ENCODE results near the gene CSNK1E.

The CSNK1E gene

GRCh38 chr22:38266120-38266519 lies 51.1 kb downstream of the CSNK1E start:
- H3K27me3 ChIP-seq (ENCODE audit: control insufficient read depth in 2 of 2, insufficient read depth in 2 of 2, low read length in 2 of 2): no peaks in the 10 kb centered on the region
- no peaks in the 10 kb centered on the region for H3K36me3 ChIP-seq (ENCODE audit: control insufficient read depth in 2 of 2, insufficient read depth in 2 of 2, low read length in 2 of 2)
- no peak overlapping the region for H3K9ac ChIP-seq (ENCODE audit: low read depth in 1 of 2, low read length in 2 of 2)
- H3K4me1 ChIP-seq (ENCODE audit: control insufficient read depth in 2 of 2, insufficient read depth in 2 of 2, low read length in 2 of 2): peaks cover 14 to 19% of the 10 kb centered on the region in 2 donors
- no peak overlapping the region for H3K4me3 ChIP-seq (ENCODE audit: low read length in 2 of 2)
- H3K27ac ChIP-seq (ENCODE audit: low read depth in 2 of 2, low read length in 2 of 2): no peak overlapping the region
- no peaks in the 10 kb centered on the region for H3K9me3 ChIP-seq (ENCODE audit: control insufficient read depth in 2 of 2, low read length in 2 of 2)

- no peak overlapping the region for H3K9ac ChIP-seq (ENCODE audit: low read depth in 1 of 2, low read length in 2 of 2)
- H3K27me3 ChIP-seq (ENCODE audit: control insufficient read depth in 2 of 2, insufficient read depth in 2 of 2, low read length in 2 of 2): no peaks in the 10 kb centered on the region
- no peak overlapping the region for H3K4me3 ChIP-seq (ENCODE audit: low read length in 2 of 2)
- H3K36me3 ChIP-seq (ENCODE audit: control insufficient read depth in 2 of 2, insufficient read depth in 2 of 2, low read length in 2 of 2): no peaks in the 10 kb centered on the region
- H3K4me1 ChIP-seq (ENCODE audit: control insufficient read depth in 2 of 2, insufficient read depth in 2 of 2, low read length in 2 of 2): peaks cover 12 to 17% of the 10 kb centered on the region in 2 donors
- H3K27ac ChIP-seq (ENCODE audit: low read depth in 2 of 2, low read length in 2 of 2): no peak overlapping the region
- no peaks in the 10 kb centered on the region for H3K9me3 ChIP-seq (ENCODE audit: control insufficient read depth in 2 of 2, low read length in 2 of 2)
These were observed 52.9 kb downstream of the CSNK1E start for GRCh38 chr22:38264322-38264843.

DNA sequence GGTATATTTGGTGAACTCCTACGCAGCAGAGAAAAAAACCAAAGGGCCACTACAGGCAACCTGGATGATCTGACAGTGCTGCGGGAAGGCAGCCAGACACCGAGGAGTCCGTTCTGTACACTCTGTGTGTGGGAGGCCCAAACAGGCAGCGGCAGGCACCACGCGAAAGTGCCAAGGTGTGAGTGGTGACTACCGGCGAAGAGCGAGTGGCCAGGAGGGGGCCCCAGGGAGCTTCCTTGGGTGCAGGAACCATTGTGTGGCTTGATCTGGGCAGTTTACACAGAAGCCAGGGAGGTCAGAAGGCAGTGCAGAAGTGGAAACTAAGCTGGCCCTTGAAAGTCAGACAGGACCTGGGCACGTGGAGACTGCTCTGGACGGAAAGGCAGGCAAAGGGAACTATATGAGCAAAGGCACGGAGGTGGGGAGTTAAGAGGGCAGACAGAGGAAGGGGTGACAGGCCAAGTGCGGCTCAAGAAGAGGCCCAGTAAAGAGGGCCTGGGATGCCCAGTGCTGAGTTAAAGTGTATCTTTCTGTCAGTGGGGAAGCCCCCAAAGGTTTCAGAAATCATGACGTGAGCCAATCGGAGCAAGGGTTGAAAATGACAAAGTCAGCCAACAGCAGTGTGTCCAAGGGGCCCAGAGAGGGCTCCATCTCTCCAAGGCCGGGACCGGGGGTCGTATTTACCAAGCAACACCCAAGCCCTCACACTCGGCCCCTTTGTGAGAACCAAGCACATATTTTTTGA lies 55.0 kb downstream of the CSNK1E start:
- peaks cover 28 to 33% of the 10 kb centered on the region in 2 donors for H3K4me1 ChIP-seq (ENCODE audit: control insufficient read depth in 2 of 2, insufficient read depth in 2 of 2, low read length in 2 of 2)
- no peak overlapping the region for H3K4me3 ChIP-seq (ENCODE audit: low read length in 2 of 2)
- no peaks in the 10 kb centered on the region for H3K36me3 ChIP-seq (ENCODE audit: control insufficient read depth in 2 of 2, insufficient read depth in 2 of 2, low read length in 2 of 2)
- H3K27ac ChIP-seq (ENCODE audit: low read depth in 2 of 2, low read length in 2 of 2): peak overlapping the region; percentile 32 to 74
- H3K27me3 ChIP-seq (ENCODE audit: control insufficient read depth in 2 of 2, insufficient read depth in 2 of 2, low read length in 2 of 2): no peaks in the 10 kb centered on the region
- H3K9ac ChIP-seq (ENCODE audit: low read depth in 1 of 2, low read length in 2 of 2): peak overlapping the region in 1 of 2 donors; percentile 24
- no peaks in the 10 kb centered on the region for H3K9me3 ChIP-seq (ENCODE audit: control insufficient read depth in 2 of 2, low read length in 2 of 2)

GRCh38 chr22:38260761-38261681 lies 56.2 kb downstream of the CSNK1E start:
- H3K4me3 ChIP-seq (ENCODE audit: low read length in 2 of 2): peak overlapping the region in 1 of 2 donors; percentile 13
- no peaks in the 10 kb centered on the region for H3K27me3 ChIP-seq (ENCODE audit: control insufficient read depth in 2 of 2, insufficient read depth in 2 of 2, low read length in 2 of 2)
- H3K9me3 ChIP-seq (ENCODE audit: control insufficient read depth in 2 of 2, low read length in 2 of 2): no peaks in the 10 kb centered on the region
- H3K9ac ChIP-seq (ENCODE audit: low read depth in 1 of 2, low read length in 2 of 2): peak overlapping the region in 1 of 2 donors; percentile 32
- H3K36me3 ChIP-seq (ENCODE audit: control insufficient read depth in 2 of 2, insufficient read depth in 2 of 2, low read length in 2 of 2): no peaks in the 10 kb centered on the region
- peak overlapping the region; percentile 48 to 74 for H3K27ac ChIP-seq (ENCODE audit: low read depth in 2 of 2, low read length in 2 of 2)
- peaks cover 30 to 31% of the 10 kb centered on the region in 2 donors for H3K4me1 ChIP-seq (ENCODE audit: control insufficient read depth in 2 of 2, insufficient read depth in 2 of 2, low read length in 2 of 2)

- H3K9ac ChIP-seq (ENCODE audit: low read depth in 1 of 2, low read length in 2 of 2): no peak overlapping the region
- no peaks in the 10 kb centered on the region for H3K9me3 ChIP-seq (ENCODE audit: control insufficient read depth in 2 of 2, low read length in 2 of 2)
- H3K36me3 ChIP-seq (ENCODE audit: control insufficient read depth in 2 of 2, insufficient read depth in 2 of 2, low read length in 2 of 2): no peaks in the 10 kb centered on the region
- H3K4me3 ChIP-seq (ENCODE audit: low read length in 2 of 2): no peak overlapping the region
- H3K4me1 ChIP-seq (ENCODE audit: control insufficient read depth in 2 of 2, insufficient read depth in 2 of 2, low read length in 2 of 2): peaks cover 27 to 31% of the 10 kb centered on the region in 2 donors
- H3K27ac ChIP-seq (ENCODE audit: low read depth in 2 of 2, low read length in 2 of 2): peak overlapping the region; percentile 74 to 86
- no peaks in the 10 kb centered on the region for H3K27me3 ChIP-seq (ENCODE audit: control insufficient read depth in 2 of 2, insufficient read depth in 2 of 2, low read length in 2 of 2)
These were observed 57.9 kb downstream of the CSNK1E start for GRCh38 chr22:38259370-38259769.

DNA sequence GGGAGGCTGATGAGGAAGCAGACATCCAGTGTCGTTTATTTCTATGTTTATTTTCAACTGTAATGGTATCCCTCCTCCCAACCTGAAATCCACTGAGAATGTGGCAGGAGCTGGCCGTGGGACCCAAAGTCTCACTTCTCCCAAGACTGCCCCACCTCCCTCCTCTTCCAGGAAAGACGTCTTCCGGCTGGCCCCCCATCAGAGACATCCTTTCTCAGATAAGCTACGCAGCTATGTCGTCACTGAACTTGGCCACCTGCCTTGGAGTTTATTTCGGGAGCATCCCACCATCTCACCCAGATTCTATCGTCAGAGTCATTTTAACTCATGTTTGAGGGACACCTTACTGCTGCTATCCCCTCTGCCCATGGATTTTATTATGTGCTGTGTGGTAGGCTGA lies 58.3 kb downstream of the CSNK1E start:
- peaks cover 27 to 31% of the 10 kb centered on the region in 2 donors for H3K4me1 ChIP-seq (ENCODE audit: control insufficient read depth in 2 of 2, insufficient read depth in 2 of 2, low read length in 2 of 2)
- H3K4me3 ChIP-seq (ENCODE audit: low read length in 2 of 2): no peak overlapping the region
- no peaks in the 10 kb centered on the region for H3K36me3 ChIP-seq (ENCODE audit: control insufficient read depth in 2 of 2, insufficient read depth in 2 of 2, low read length in 2 of 2)
- peak overlapping the region in 1 of 2 donors; percentile 50 for H3K9ac ChIP-seq (ENCODE audit: low read depth in 1 of 2, low read length in 2 of 2)
- H3K27me3 ChIP-seq (ENCODE audit: control insufficient read depth in 2 of 2, insufficient read depth in 2 of 2, low read length in 2 of 2): no peaks in the 10 kb centered on the region
- no peaks in the 10 kb centered on the region for H3K9me3 ChIP-seq (ENCODE audit: control insufficient read depth in 2 of 2, low read length in 2 of 2)
- peak overlapping the region; percentile 74 to 86 for H3K27ac ChIP-seq (ENCODE audit: low read depth in 2 of 2, low read length in 2 of 2)

- Histone ChIP-seq H3K27ac (ENCODE audit: low read depth in 2 of 2, low read length in 2 of 2) (peak overlapping the region; percentile 74 to 86), H3K9me3 (ENCODE audit: control insufficient read depth in 2 of 2, low read length in 2 of 2) (no peaks in the 10 kb centered on the region), H3K4me3 (ENCODE audit: low read length in 2 of 2) (peak overlapping the region; percentile 6 to 39), H3K4me1 (ENCODE audit: control insufficient read depth in 2 of 2, insufficient read depth in 2 of 2, low read length in 2 of 2) (peaks cover 27 to 29% of the 10 kb centered on the region in 2 donors), H3K27me3 (ENCODE audit: control insufficient read depth in 2 of 2, insufficient read depth in 2 of 2, low read length in 2 of 2) (no peaks in the 10 kb centered on the region), H3K36me3 (ENCODE audit: control insufficient read depth in 2 of 2, insufficient read depth in 2 of 2, low read length in 2 of 2) (no peaks in the 10 kb centered on the region), H3K9ac (ENCODE audit: low read depth in 1 of 2, low read length in 2 of 2) (peak overlapping the region; percentile 58 to 69)
These were observed 59.5 kb downstream of the CSNK1E start for GRCh38 chr22:38257650-38258250.

DNA sequence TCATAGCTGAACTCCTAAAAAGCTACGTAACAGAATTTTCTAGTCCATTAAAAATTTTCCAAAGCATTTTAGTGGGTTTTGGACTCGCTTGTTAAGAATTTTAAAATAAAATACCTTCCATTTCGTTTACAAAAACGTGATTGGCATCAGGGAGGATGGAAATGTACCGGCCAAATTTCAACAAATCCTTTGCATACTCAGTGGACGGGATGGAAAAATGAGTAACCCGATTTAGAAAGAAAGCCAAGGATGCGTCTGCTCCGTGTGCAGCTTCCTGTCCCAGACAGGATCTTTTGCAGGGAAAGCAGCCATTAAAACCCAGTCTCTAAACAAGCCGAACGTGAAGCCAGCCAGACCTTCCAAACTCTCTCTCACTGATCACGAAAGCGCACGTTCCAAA lies 60.1 kb downstream of the CSNK1E start:
- no peaks in the 10 kb centered on the region for H3K27me3 ChIP-seq (ENCODE audit: control insufficient read depth in 2 of 2, insufficient read depth in 2 of 2, low read length in 2 of 2)
- no peaks in the 10 kb centered on the region for H3K9me3 ChIP-seq (ENCODE audit: control insufficient read depth in 2 of 2, low read length in 2 of 2)
- H3K4me1 ChIP-seq (ENCODE audit: control insufficient read depth in 2 of 2, insufficient read depth in 2 of 2, low read length in 2 of 2): peaks cover 23 to 24% of the 10 kb centered on the region in 2 donors
- peak overlapping the region; percentile 58 to 69 for H3K9ac ChIP-seq (ENCODE audit: low read depth in 1 of 2, low read length in 2 of 2)
- H3K27ac ChIP-seq (ENCODE audit: low read depth in 2 of 2, low read length in 2 of 2): peak overlapping the region; percentile 74 to 86
- no peaks in the 10 kb centered on the region for H3K36me3 ChIP-seq (ENCODE audit: control insufficient read depth in 2 of 2, insufficient read depth in 2 of 2, low read length in 2 of 2)
- H3K4me3 ChIP-seq (ENCODE audit: low read length in 2 of 2): peak overlapping the region; percentile 6 to 39

- Histone ChIP-seq H3K9ac (ENCODE audit: low read depth in 1 of 2, low read length in 2 of 2) (no peak overlapping the region), H3K9me3 (ENCODE audit: control insufficient read depth in 2 of 2, low read length in 2 of 2) (no peaks in the 10 kb centered on the region), H3K27me3 (ENCODE audit: control insufficient read depth in 2 of 2, insufficient read depth in 2 of 2, low read length in 2 of 2) (no peaks in the 10 kb centered on the region), H3K4me1 (ENCODE audit: control insufficient read depth in 2 of 2, insufficient read depth in 2 of 2, low read length in 2 of 2) (peaks cover 17 to 28% of the 10 kb centered on the region in 2 donors), H3K36me3 (ENCODE audit: control insufficient read depth in 2 of 2, insufficient read depth in 2 of 2, low read length in 2 of 2) (no peaks in the 10 kb centered on the region), H3K27ac (ENCODE audit: low read depth in 2 of 2, low read length in 2 of 2) (no peak overlapping the region), H3K4me3 (ENCODE audit: low read length in 2 of 2) (no peak overlapping the region)
These were observed 61.5 kb downstream of the CSNK1E start for GRCh38 chr22:38255697-38256096.

Data from mucosa of rectum (tissue), 2 donors.